ENCODE results near the gene ICOS. TPM values are rescaled to one million over a fixed set of nuclear protein-coding genes. Genes with fewer than 3 reads are reported as not detected.

ICOS gene
- total RNA-seq, 1 donor from 2014 or later, result not detected

GRCh38 chr2:203997980-203998809, 61.6 kb downstream of the ICOS start:
- ATAC-seq, result no peak
- DNase-seq (ENCODE audit: missing footprints), result no peak
- intact Hi-C loops (cut with DNase I), result no loop called here

- intact Hi-C loops (cut with DNase I), result no loop called here
- DNase-seq (ENCODE audit: missing footprints), result no peak
- ATAC-seq, result no peak
Measured at GRCh38 chr2:203999835-204000234, 63.3 kb downstream of the ICOS start.

- intact Hi-C loops (cut with DNase I), result no loop called here
- DNase-seq (ENCODE audit: missing footprints) (no peak), ATAC-seq (no peak)
Measured at GRCh38 chr2:204000446-204000845, 63.9 kb downstream of the ICOS start.

GRCh38 chr2:204003276-204003990, 66.9 kb downstream of the ICOS start:
- no peak for DNase-seq (ENCODE audit: missing footprints)
- intact Hi-C loops (cut with DNase I), result no loop called here
- no peak for ATAC-seq

GRCh38 chr2:204004912-204005311, 68.3 kb downstream of the ICOS start:
- DNase-seq (ENCODE audit: missing footprints) (no peak), ATAC-seq (no peak)
- intact Hi-C loops (cut with DNase I), result no loop called here

GRCh38 chr2:204005940-204006721, 69.6 kb downstream of the ICOS start:
- ATAC-seq, result no peak
- intact Hi-C loops (cut with DNase I), result no loop called here

GRCh38 chr2:204008352-204008751, 71.8 kb downstream of the ICOS start:
- intact Hi-C loops (cut with DNase I), result no loop called here
- DNase-seq (ENCODE audit: missing footprints) (no peak), ATAC-seq (no peak)

More at GRCh38 chr2:204005940-204006721, 69.6 kb downstream of the ICOS start:
- no peak for DNase-seq (ENCODE audit: missing footprints)

- intact Hi-C loops (cut with DNase I), result no loop called here
- ATAC-seq, result no peak
- no peak for DNase-seq (ENCODE audit: missing footprints)
Measured at GRCh38 chr2:204010628-204011560, 74.3 kb downstream of the ICOS start.

Other genes starting within 250 kb of the ICOS start
- gene CD28, start 230.1 kb upstream of the ICOS start, total RNA-seq, result 0.78 TPM
- gene CTLA4, start 69.0 kb upstream of the ICOS start, total RNA-seq, result 0.19 TPM

Measured in Right ventricle myocardium inferior (tissue), 1 donor.